ENCODE measurements around the gene EARS2.

EARS2 gene

DNA sequence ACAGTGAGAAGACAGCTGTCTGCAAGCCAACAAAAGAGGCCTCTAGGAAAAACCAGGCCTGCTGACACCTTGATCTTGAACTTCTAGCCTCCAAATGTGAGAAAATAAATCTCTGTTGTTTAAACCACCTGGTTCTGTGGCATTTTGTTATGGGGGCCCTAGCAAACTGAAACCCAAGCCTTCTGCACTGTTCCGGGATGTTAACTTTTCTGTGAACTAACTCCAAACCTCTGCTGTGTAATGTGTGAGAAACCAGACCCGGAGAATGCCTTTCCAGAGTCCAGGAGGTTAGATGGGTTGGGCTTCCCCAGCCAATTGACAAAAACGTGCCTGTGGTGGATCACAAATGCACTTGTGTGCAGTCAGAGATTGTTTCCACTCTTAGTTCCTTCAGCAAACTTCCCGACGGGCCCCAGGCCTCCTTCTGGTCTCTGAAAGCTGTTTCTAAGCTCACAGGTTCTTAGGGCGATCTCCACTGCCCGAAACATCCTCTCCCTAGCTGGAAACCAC lies 33.2 kb downstream of the EARS2 start:
- H3K4me3 ChIP-seq (ENCODE audit: low read depth in 1 of 2, low read length in 1 of 2): no peak overlapping the region
- no peak overlapping the region for H3K27ac ChIP-seq
- TF ChIP-seq, protein P1, sequence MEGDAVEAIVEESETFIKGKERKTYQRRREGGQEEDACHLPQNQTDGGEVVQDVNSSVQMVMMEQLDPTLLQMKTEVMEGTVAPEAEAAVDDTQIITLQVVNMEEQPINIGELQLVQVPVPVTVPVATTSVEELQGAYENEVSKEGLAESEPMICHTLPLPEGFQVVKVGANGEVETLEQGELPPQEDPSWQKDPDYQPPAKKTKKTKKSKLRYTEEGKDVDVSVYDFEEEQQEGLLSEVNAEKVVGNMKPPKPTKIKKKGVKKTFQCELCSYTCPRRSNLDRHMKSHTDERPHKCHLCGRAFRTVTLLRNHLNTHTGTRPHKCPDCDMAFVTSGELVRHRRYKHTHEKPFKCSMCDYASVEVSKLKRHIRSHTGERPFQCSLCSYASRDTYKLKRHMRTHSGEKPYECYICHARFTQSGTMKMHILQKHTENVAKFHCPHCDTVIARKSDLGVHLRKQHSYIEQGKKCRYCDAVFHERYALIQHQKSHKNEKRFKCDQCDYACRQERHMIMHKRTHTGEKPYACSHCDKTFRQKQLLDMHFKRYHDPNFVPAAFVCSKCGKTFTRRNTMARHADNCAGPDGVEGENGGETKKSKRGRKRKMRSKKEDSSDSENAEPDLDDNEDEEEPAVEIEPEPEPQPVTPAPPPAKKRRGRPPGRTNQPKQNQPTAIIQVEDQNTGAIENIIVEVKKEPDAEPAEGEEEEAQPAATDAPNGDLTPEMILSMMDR (IDR thresholded peaks at IDR 0.05): no peak
- H3K4me1 ChIP-seq (ENCODE audit: control insufficient read depth in 1 of 2, insufficient read depth in 1 of 2, low read depth in 1 of 2, low read length in 1 of 2): peaks cover 17 to 20% of the 10 kb centered on the region in 2 experiments
- no peaks in the 10 kb centered on the region for H3K9me3 ChIP-seq
- H3K36me3 ChIP-seq: no peaks in the 10 kb centered on the region
- H3K27me3 ChIP-seq: no peaks in the 10 kb centered on the region

DNA sequence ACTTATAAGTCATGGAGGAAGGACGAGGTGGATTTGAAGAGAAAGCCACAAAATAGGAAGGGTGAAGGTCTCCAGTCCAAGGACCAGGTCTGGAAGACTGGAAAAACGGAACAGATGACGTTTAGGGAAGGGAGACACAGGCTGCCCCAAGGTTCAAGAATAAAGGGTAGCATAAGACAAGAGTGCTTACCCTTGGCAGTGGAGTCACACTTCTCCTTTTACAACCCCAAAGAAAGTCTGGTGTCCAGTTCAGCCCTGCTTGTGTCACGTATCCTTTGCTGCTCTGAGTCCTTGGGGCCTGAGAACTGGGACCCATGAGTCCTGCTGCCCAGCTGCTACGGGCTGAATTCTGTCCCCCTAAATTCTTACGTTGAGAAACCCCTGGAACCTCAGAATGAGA lies 33.8 kb downstream of the EARS2 start:
- peaks cover 11 to 14% of the 10 kb centered on the region in 2 experiments for H3K4me1 ChIP-seq (ENCODE audit: control insufficient read depth in 1 of 2, insufficient read depth in 1 of 2, low read depth in 1 of 2, low read length in 1 of 2)
- H3K4me3 ChIP-seq (ENCODE audit: low read depth in 1 of 2, low read length in 1 of 2): no peak overlapping the region
- H3K36me3 ChIP-seq: no peaks in the 10 kb centered on the region
- H3K27me3 ChIP-seq: no peaks in the 10 kb centered on the region
- H3K9me3 ChIP-seq: no peaks in the 10 kb centered on the region
- TF ChIP-seq, protein P1 (IDR thresholded peaks at IDR 0.05): no peak
- H3K27ac ChIP-seq: no peak overlapping the region

DNA sequence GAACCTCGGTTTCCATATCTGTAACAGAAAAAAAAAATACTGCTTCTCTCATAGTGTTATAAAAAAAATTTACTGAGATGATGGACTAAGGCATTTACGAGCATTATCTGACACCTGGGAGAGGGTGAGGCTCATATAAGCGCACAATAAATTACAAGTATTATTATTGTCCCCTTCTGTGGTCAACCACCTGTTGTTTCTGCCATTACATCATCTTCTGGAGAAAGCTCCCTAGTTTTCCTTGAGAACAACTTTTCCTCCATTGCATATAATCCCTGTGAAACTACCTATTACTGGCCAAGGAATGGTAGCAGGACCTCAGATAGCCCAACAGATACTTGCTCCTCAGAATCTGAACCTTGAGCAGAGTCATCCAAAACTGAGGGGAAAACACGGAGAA lies 35.2 kb downstream of the EARS2 start:
- Histone ChIP-seq H3K36me3 (no peaks in the 10 kb centered on the region), H3K4me3 (ENCODE audit: low read depth in 1 of 2, low read length in 1 of 2) (no peak overlapping the region), H3K4me1 (ENCODE audit: control insufficient read depth in 1 of 2, insufficient read depth in 1 of 2, low read depth in 1 of 2, low read length in 1 of 2) (peaks cover 9 to 10% of the 10 kb centered on the region in 2 experiments), H3K9me3 (no peaks in the 10 kb centered on the region), H3K27me3 (no peaks in the 10 kb centered on the region), H3K27ac (no peak overlapping the region)
- TF ChIP-seq, protein P1 (IDR thresholded peaks at IDR 0.05): no peak

DNA sequence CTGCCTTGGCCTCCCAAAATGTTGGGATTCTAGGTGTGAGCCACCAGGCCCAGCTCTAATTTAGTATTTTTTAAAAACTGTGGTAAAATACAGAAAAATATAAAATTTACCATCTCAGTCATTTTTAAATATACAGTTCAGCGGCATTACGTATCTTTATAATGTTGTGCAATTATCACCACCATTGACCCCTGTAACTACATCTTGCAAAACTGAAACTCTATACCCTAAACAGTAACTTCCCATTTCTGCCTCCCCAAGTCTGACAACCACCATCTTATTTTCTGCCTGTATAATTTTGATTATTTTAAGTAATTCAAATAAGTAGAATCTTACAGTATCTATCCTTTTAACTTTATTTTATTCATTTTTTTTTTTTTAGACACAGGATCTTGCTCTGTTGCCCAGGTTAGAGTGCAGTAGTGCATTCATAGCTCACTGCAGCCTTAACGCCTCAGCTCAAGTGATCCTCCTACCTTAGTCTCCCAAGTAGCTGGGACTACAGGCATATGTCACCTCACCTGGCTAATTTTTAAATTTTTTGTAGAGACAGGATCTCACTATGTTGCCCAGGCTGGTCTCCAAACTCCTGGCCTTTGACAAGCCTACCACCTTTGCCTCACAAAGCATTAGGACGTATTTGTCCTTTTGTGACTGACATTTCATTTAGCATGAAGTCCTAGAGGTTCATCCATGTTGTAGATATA lies 36.0 kb downstream of the EARS2 start:
- TF ChIP-seq, protein P1 (IDR thresholded peaks at IDR 0.05): no peak
- Histone ChIP-seq H3K27me3 (no peaks in the 10 kb centered on the region), H3K4me3 (ENCODE audit: low read depth in 1 of 2, low read length in 1 of 2) (no peak overlapping the region), H3K9me3 (no peaks in the 10 kb centered on the region), H3K36me3 (no peaks in the 10 kb centered on the region), H3K4me1 (ENCODE audit: control insufficient read depth in 1 of 2, insufficient read depth in 1 of 2, low read depth in 1 of 2, low read length in 1 of 2) (peaks cover 9 to 10% of the 10 kb centered on the region in 2 experiments), H3K27ac (peak overlapping the region; percentile 3)

DNA sequence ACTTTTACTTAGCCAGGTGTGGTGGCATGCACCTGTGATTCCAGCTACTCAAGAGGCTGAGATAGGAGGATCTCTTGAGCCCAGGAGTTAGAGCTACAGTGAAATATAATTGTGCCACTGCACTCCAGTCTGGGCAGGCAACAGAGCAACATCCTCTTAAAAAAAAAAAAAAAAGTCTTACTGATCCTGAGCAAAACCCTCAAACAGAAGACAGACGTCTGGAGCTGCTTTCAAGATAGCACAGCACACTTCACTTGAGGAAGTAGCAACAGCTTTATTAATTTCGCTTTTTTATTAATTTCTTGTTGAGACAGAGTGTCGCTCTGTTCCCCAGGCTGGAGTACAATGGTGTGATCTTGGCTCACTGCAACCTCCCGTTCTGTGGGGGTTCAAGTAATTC lies 36.6 kb downstream of the EARS2 start:
- TF ChIP-seq, protein P1 (IDR thresholded peaks at IDR 0.05): no peak
- Histone ChIP-seq H3K27ac (peak overlapping the region; percentile 3), H3K27me3 (no peaks in the 10 kb centered on the region), H3K4me1 (ENCODE audit: control insufficient read depth in 1 of 2, insufficient read depth in 1 of 2, low read depth in 1 of 2, low read length in 1 of 2) (peaks cover 9 to 10% of the 10 kb centered on the region in 2 experiments), H3K4me3 (ENCODE audit: low read depth in 1 of 2, low read length in 1 of 2) (no peak overlapping the region), H3K36me3 (no peaks in the 10 kb centered on the region), H3K9me3 (no peaks in the 10 kb centered on the region)

Data from neutrophil (primary cell).